Measurements from ENCODE around the gene HEATR5B. TPM values are rescaled to one million over a fixed set of nuclear protein-coding genes. Genes with fewer than 3 reads are reported as not detected.

Gene HEATR5B
- polyA plus RNA-seq, 1 experiment: 17.8 TPM

DNA sequence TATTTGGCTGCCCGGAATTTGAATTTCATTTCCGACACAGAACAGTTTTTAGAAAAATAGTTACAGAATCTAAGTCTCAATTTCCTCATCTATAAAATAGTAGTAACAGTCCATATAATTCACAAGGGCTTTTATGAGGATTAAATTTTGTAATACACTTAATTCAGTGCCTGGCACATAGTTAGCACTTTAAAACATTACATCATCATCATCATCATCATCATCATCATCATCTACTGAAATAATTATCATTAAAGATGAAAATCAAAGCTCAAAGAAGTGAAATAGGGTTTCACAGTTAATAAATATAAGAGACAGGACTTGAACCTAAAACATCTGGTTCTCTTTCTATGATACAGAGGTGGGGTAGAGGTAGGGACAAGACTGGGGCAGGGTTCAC is 13.2 kb downstream of the HEATR5B start:
- POLR2A ChIA-PET: no interaction called here
- CTCF ChIA-PET: no interaction called here
- no peaks in the 10 kb centered on the region for H3K9me3 ChIP-seq (ENCODE audit: control insufficient read depth, insufficient read depth, low read length)
- no peak overlapping the region for H3K27ac ChIP-seq (ENCODE audit: low read depth, low read length)
- DNase-seq (ENCODE audit: low read depth, low spot score): no peak
- TF ChIP-seq, protein P1, sequence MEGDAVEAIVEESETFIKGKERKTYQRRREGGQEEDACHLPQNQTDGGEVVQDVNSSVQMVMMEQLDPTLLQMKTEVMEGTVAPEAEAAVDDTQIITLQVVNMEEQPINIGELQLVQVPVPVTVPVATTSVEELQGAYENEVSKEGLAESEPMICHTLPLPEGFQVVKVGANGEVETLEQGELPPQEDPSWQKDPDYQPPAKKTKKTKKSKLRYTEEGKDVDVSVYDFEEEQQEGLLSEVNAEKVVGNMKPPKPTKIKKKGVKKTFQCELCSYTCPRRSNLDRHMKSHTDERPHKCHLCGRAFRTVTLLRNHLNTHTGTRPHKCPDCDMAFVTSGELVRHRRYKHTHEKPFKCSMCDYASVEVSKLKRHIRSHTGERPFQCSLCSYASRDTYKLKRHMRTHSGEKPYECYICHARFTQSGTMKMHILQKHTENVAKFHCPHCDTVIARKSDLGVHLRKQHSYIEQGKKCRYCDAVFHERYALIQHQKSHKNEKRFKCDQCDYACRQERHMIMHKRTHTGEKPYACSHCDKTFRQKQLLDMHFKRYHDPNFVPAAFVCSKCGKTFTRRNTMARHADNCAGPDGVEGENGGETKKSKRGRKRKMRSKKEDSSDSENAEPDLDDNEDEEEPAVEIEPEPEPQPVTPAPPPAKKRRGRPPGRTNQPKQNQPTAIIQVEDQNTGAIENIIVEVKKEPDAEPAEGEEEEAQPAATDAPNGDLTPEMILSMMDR (IDR thresholded peaks at IDR 0.05; ENCODE audit: low read depth, low read length): no peak
- H3K27me3 ChIP-seq (ENCODE audit: control insufficient read depth, insufficient read depth, low read length): no peaks in the 10 kb centered on the region
- H3K4me3 ChIP-seq (ENCODE audit: low read depth, low read length): no peak overlapping the region

DNA sequence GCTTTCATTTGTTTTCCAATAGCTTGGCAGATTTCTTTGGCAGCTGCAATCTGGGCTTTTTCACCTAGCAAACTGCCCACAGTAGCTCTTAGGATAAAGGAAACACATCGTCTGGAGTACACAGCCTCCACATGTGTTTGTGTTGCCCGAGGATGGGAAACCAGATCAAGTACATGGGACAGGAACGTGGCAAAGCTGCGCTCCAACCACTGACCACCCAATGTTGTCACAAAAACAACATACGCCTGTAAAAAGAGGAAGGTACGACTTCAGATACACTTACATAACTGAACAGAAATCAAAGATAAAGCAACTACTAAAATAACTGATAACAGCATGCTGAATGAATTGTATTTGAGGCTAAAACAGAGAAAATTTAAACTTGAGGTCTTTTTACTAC is 15.5 kb downstream of the HEATR5B start:
- Histone ChIP-seq H3K27me3 (ENCODE audit: control insufficient read depth, insufficient read depth, low read length) (no peaks in the 10 kb centered on the region), H3K4me3 (ENCODE audit: low read depth, low read length) (no peak overlapping the region), H3K27ac (ENCODE audit: low read depth, low read length) (no peak overlapping the region), H3K9me3 (ENCODE audit: control insufficient read depth, insufficient read depth, low read length) (no peaks in the 10 kb centered on the region)
- TF ChIP-seq, protein P1 (IDR thresholded peaks at IDR 0.05; ENCODE audit: low read depth, low read length): no peak
- CTCF ChIA-PET: no interaction called here
- no peak for DNase-seq (ENCODE audit: low read depth, low spot score)
- POLR2A ChIA-PET: no interaction called here

DNA sequence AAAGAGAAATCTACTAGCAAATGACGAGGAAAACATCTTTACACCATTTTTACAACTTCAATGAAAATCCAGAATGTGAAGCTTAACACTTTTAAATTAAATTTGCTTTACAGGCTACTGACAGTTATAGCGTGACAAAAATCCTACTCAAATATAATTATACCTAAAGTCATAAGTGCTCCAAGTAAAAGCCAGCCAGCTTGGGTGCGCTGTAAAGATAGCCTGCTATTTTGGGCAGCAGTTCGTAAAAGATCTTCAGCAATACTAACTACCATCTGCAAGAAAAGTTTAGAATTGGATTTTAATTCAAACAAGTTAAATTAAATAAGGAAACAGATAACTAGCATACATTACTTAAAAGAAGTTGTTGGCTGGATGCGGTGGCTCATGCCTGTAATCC is 22.4 kb downstream of the HEATR5B start:
- POLR2A ChIA-PET: no interaction called here
- CTCF ChIA-PET: no interaction called here
- no peak for DNase-seq (ENCODE audit: low read depth, low spot score)
- TF ChIP-seq, protein P1 (IDR thresholded peaks at IDR 0.05; ENCODE audit: low read depth, low read length): no peak
- no peaks in the 10 kb centered on the region for H3K27me3 ChIP-seq (ENCODE audit: control insufficient read depth, insufficient read depth, low read length)
- no peak overlapping the region for H3K4me3 ChIP-seq (ENCODE audit: low read depth, low read length)
- H3K27ac ChIP-seq (ENCODE audit: low read depth, low read length): no peak overlapping the region
- no peaks in the 10 kb centered on the region for H3K9me3 ChIP-seq (ENCODE audit: control insufficient read depth, insufficient read depth, low read length)

DNA sequence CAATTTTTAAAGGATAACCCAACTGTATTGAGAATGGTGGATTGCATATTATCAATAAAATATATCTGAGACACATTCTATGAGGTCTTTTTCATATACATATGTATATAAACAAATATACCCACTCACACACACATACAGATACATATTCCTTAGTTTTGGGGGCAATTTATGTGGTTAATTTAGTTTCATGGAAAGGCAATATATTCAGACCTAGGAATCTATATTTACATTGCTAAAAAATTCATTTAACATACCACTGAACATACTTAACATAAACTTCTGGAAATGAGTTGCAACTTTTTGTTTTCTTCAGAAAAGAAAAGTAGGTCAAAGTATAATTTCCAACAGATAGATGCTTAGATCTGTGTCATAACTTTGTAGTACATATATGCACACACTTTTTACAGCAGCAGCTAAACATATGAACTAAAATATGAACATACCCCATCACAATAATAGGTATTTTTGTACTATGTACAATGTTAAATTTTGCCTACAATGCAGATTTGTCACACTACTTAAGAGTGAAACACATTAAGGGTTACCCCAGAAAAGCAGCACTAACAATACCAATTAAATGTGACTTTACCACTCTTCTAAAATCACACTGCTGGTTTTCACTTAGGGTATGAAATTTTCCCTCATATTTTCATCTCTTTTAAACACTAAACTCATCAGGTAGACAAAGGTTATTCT is 23.0 kb downstream of the HEATR5B start:
- TF ChIP-seq, protein P1 (IDR thresholded peaks at IDR 0.05; ENCODE audit: low read depth, low read length): no peak
- no peak overlapping the region for H3K4me3 ChIP-seq (ENCODE audit: low read depth, low read length)
- ChIA-PET POLR2A (no interaction called here), CTCF (no interaction called here)
- H3K9me3 ChIP-seq (ENCODE audit: control insufficient read depth, insufficient read depth, low read length): no peaks in the 10 kb centered on the region
- H3K27me3 ChIP-seq (ENCODE audit: control insufficient read depth, insufficient read depth, low read length): no peaks in the 10 kb centered on the region
- no peak for DNase-seq (ENCODE audit: low read depth, low spot score)
- no peak overlapping the region for H3K27ac ChIP-seq (ENCODE audit: low read depth, low read length)

DNA sequence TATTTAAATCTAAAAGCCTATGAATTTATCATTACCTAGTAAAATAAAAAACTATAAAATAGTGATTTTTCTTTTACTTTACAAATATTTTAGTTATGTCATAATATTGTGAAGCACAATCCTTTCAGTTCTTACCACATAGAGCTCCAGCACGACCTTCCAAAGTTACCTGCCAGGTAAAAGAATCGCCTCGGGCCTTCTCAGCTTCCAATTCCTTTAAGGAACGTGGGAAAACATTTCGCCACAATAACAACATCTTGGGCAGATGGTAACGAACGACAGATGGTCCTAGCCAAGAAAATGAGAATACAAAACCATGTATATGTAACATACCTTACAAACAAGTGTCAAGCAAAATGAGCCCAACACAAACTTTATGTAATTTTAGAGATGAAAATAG is 23.7 kb downstream of the HEATR5B start:
- no peak overlapping the region for H3K4me3 ChIP-seq (ENCODE audit: low read depth, low read length)
- H3K27me3 ChIP-seq (ENCODE audit: control insufficient read depth, insufficient read depth, low read length): no peaks in the 10 kb centered on the region
- H3K9me3 ChIP-seq (ENCODE audit: control insufficient read depth, insufficient read depth, low read length): no peaks in the 10 kb centered on the region
- H3K27ac ChIP-seq (ENCODE audit: low read depth, low read length): no peak overlapping the region
- ChIA-PET CTCF (no interaction called here), POLR2A (no interaction called here)
- TF ChIP-seq, protein P1 (IDR thresholded peaks at IDR 0.05; ENCODE audit: low read depth, low read length): no peak
- DNase-seq (ENCODE audit: low read depth, low spot score): no peak

All from AG04450 (cell line).